ENCODE data around the gene CTDSPL.

DNA sequence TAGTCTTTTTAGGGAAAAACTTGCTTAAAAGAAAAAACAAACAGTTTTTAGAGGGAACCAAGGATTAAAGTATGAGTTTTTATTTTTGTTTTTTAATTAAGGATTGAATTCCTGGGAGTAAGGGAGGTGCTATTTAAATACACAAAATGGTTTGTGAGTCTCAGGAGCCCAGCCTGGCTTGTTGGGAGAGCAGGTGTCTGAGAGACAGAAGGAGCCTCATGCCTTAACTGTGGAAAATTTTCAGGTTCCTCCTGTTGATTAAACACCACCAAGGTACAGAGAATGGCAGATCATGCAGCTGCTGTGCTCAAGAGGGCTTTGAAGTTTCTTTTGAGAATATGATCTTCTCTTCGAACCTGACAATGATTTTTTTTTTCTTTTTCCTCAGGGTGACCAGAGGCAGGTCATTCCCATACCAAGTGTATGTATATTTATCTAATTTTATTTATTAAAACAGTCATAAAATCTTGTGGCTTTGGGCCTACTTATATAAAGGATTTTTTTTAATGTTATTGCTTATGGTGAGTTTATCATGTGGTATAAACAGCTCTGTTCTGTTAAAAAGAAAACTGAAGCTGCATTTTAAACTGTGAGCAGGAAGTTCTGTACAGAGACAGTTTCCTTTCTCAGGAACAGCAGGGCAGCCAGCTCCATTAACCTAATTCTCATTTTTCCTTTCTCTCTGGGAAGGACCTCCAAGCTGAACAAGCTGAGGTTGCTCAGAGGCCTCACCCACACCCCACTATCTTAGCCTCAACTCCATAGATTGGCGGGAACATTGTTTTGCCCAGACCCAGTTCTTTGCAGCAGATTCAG, 95.3 kb downstream of the CTDSPL start:
- TF ChIP-seq EZH2phosphoT487 (IDR thresholded peaks at IDR 0.05; ENCODE audit: low read length), result no peak
- TF ChIP-seq CTCF (IDR thresholded peaks at IDR 0.05; ENCODE audit: low read length), result no peak
- TF ChIP-seq EZH2 (optimal IDR thresholded peaks at IDR 0.05; ENCODE audit: low read depth, low read length), result no peak
